ENCODE measurements around the gene CKAP5. TPM values are rescaled to one million over a fixed set of nuclear protein-coding genes. Genes with fewer than 3 reads are reported as not detected.

The CKAP5 gene
- total RNA-seq, 1 donor from 2014 or later = 101 TPM

- H3K4me3 Mint-ChIP-seq (ENCODE audit: unreplicated experiment) = no peak overlapping the region
- no peaks in the 10 kb centered on the region for H3K27me3 Mint-ChIP-seq (ENCODE audit: unreplicated experiment)
- H3K9me3 Mint-ChIP-seq (ENCODE audit: unreplicated experiment) = no peaks in the 10 kb centered on the region
- no peaks in the 10 kb centered on the region for H3K4me1 Mint-ChIP-seq (ENCODE audit: unreplicated experiment)
- no peak for DNase-seq (ENCODE audit: extremely low spot score, unreplicated experiment)
- H3K36me3 Mint-ChIP-seq (ENCODE audit: unreplicated experiment) = no peaks in the 10 kb centered on the region
- no peak for TF ChIP-seq CTCF (IDR thresholded peaks at IDR 0.05)
- H3K27ac Mint-ChIP-seq (ENCODE audit: unreplicated experiment) = no peak overlapping the region
Measured at GRCh38 chr11:46726206-46726862, 119.7 kb downstream of the CKAP5 start.

GRCh38 chr11:46725338-46726205 lies 120.5 kb downstream of the CKAP5 start:
- no peak for DNase-seq (ENCODE audit: extremely low spot score, unreplicated experiment)
- Mint-ChIP-seq H3K9me3 (ENCODE audit: unreplicated experiment) (no peaks in the 10 kb centered on the region), H3K4me1 (ENCODE audit: unreplicated experiment) (no peaks in the 10 kb centered on the region), H3K4me3 (ENCODE audit: unreplicated experiment) (no peak overlapping the region), H3K27ac (ENCODE audit: unreplicated experiment) (no peak overlapping the region), H3K36me3 (ENCODE audit: unreplicated experiment) (no peaks in the 10 kb centered on the region), H3K27me3 (ENCODE audit: unreplicated experiment) (no peaks in the 10 kb centered on the region)
- TF ChIP-seq CTCF (IDR thresholded peaks at IDR 0.05) = no peak

GRCh38 chr11:46724088-46724487 lies 122.0 kb downstream of the CKAP5 start:
- Mint-ChIP-seq H3K27me3 (ENCODE audit: unreplicated experiment) (no peaks in the 10 kb centered on the region), H3K36me3 (ENCODE audit: unreplicated experiment) (no peaks in the 10 kb centered on the region), H3K9me3 (ENCODE audit: unreplicated experiment) (no peaks in the 10 kb centered on the region), H3K27ac (ENCODE audit: unreplicated experiment) (no peak overlapping the region), H3K4me1 (ENCODE audit: unreplicated experiment) (peaks cover 3% of the 10 kb centered on the region), H3K4me3 (ENCODE audit: unreplicated experiment) (no peak overlapping the region)
- DNase-seq (ENCODE audit: extremely low spot score, unreplicated experiment) = no peak
- TF ChIP-seq CTCF (IDR thresholded peaks at IDR 0.05) = no peak

GRCh38 chr11:46723359-46723680 lies 122.8 kb downstream of the CKAP5 start:
- Mint-ChIP-seq H3K4me1 (ENCODE audit: unreplicated experiment) (peaks cover 6% of the 10 kb centered on the region), H3K4me3 (ENCODE audit: unreplicated experiment) (no peak overlapping the region), H3K9me3 (ENCODE audit: unreplicated experiment) (no peaks in the 10 kb centered on the region)

More at GRCh38 chr11:46723359-46723680, 122.8 kb downstream of the CKAP5 start:
- H3K36me3 Mint-ChIP-seq (ENCODE audit: unreplicated experiment) = no peaks in the 10 kb centered on the region
- no peak for TF ChIP-seq CTCF (IDR thresholded peaks at IDR 0.05)
- no peak for DNase-seq (ENCODE audit: extremely low spot score, unreplicated experiment)
- no peak overlapping the region for H3K27ac Mint-ChIP-seq (ENCODE audit: unreplicated experiment)
- H3K27me3 Mint-ChIP-seq (ENCODE audit: unreplicated experiment) = no peaks in the 10 kb centered on the region
